ENCODE results near the gene EDIL3.

EDIL3 gene

GRCh38 chr5:84384604-84385575, at the start of gene EDIL3:
TSS of gene EDIL3 (minus strand) at chr5:84384880. CDS start at chr5:84384374, 506 bp downstream.
- DNase-seq: no peak

GRCh38 chr5:84433461-84433860, 48.8 kb upstream of the EDIL3 start:
- DNase-seq: no peak

- DNase-seq: no peak
Observed at GRCh38 chr5:84430863-84431663, 46.4 kb upstream of the EDIL3 start.

- DNase-seq: no peak
Observed at GRCh38 chr5:84430079-84430478, 45.4 kb upstream of the EDIL3 start.

GRCh38 chr5:84425365-84425881, 40.7 kb upstream of the EDIL3 start:
- DNase-seq: no peak

GRCh38 chr5:84419742-84420141, 35.1 kb upstream of the EDIL3 start:
- no peak for DNase-seq

GRCh38 chr5:84411832-84412605, 27.3 kb upstream of the EDIL3 start:
- no peak for DNase-seq

- no peak for DNase-seq
Observed at GRCh38 chr5:84406111-84406510, 21.4 kb upstream of the EDIL3 start.

- DNase-seq: no peak
Observed at GRCh38 chr5:84403773-84404172, 19.1 kb upstream of the EDIL3 start.

- DNase-seq: no peak
Observed at GRCh38 chr5:84397385-84397784, 12.7 kb upstream of the EDIL3 start.

- no peak for DNase-seq
Observed at GRCh38 chr5:84393969-84394368, 9.3 kb upstream of the EDIL3 start.

- DNase-seq: no peak
Observed at GRCh38 chr5:84392836-84393235, 8.2 kb upstream of the EDIL3 start.

- no peak for DNase-seq
Observed at GRCh38 chr5:84385705-84386104, 1.0 kb upstream of the EDIL3 start.

- no peak for DNase-seq
Observed at GRCh38 chr5:84383816-84384603, 670 bp downstream of the EDIL3 start.

- DNase-seq: no peak
Observed at GRCh38 chr5:84383296-84383815, 1.3 kb downstream of the EDIL3 start.

GRCh38 chr5:84382363-84383295, 2.1 kb downstream of the EDIL3 start:
- DNase-seq: no peak

GRCh38 chr5:84381502-84382362, 2.9 kb downstream of the EDIL3 start:
- no peak for DNase-seq

GRCh38 chr5:84379749-84380148, 4.9 kb downstream of the EDIL3 start:
- no peak for DNase-seq

GRCh38 chr5:84378961-84379360, 5.7 kb downstream of the EDIL3 start:
- no peak for DNase-seq
